Muscle layer of colon (tissue), 2 donors: Measurements from ENCODE around the gene LMF1.

ENCODE experiments used
- H3K27ac ChIP-seq: one replicate; pipeline ENCODE4 v1.7.0; 2013; ENCODE audit warnings: low read depth, mild to moderate bottlenecking, low read length, moderate library complexity
- H3K27me3 ChIP-seq, 2 donors: one replicate each; pipeline ENCODE4 v1.7.0; 2013; ENCODE audit warnings: low read length in 2 of 2, mild to moderate bottlenecking in 2 of 2; ENCODE audit not compliant: insufficient read depth in 2 of 2, control insufficient read depth in 1 of 2
- H3K36me3 ChIP-seq: one replicate; pipeline ENCODE4 v1.7.0; 2013; ENCODE audit warnings: mild to moderate bottlenecking, low read length; ENCODE audit not compliant: insufficient read depth
- H3K4me1 ChIP-seq: one replicate; pipeline ENCODE4 v1.7.0; 2013; ENCODE audit warnings: mild to moderate bottlenecking, low read length; ENCODE audit not compliant: insufficient read depth
- H3K4me3 ChIP-seq, 2 donors: one replicate each; pipeline ENCODE4 v1.7.0; 2013; ENCODE audit warnings: low read length in 2 of 2, low read depth in 1 of 2, mild to moderate bottlenecking in 1 of 2, moderate library complexity in 1 of 2
- H3K9ac ChIP-seq: one replicate; pipeline ENCODE4 v1.7.0; 2013; ENCODE audit warnings: low read length
- H3K9me3 ChIP-seq: one replicate; pipeline ENCODE4 v1.7.0; 2013; ENCODE audit warnings: mild to moderate bottlenecking, low read length
- donor health status: abdominal sarcoma.
- donor health status: Adenocarcinoma of cecum.

The LMF1 gene

GRCh38 chr16:920051-920681, 50.6 kb downstream of the LMF1 start:
- Histone ChIP-seq H3K27ac (no peak overlapping the region), H3K4me3 (no peak overlapping the region), H3K9me3 (no peaks in the 10 kb centered on the region), H3K36me3 (no peaks in the 10 kb centered on the region), H3K27me3 (no peaks in the 10 kb centered on the region), H3K4me1 (peaks cover 14% of the 10 kb centered on the region), H3K9ac (no peak overlapping the region)

GRCh38 chr16:919658-920050, 51.1 kb downstream of the LMF1 start:
- Histone ChIP-seq H3K4me3 (no peak overlapping the region), H3K27ac (no peak overlapping the region), H3K9ac (no peak overlapping the region), H3K36me3 (no peaks in the 10 kb centered on the region), H3K27me3 (no peaks in the 10 kb centered on the region), H3K4me1 (peaks cover 14% of the 10 kb centered on the region), H3K9me3 (no peaks in the 10 kb centered on the region)

GRCh38 chr16:918741-919657, 51.8 kb downstream of the LMF1 start:
- no peaks in the 10 kb centered on the region for H3K9me3 ChIP-seq

DNA sequence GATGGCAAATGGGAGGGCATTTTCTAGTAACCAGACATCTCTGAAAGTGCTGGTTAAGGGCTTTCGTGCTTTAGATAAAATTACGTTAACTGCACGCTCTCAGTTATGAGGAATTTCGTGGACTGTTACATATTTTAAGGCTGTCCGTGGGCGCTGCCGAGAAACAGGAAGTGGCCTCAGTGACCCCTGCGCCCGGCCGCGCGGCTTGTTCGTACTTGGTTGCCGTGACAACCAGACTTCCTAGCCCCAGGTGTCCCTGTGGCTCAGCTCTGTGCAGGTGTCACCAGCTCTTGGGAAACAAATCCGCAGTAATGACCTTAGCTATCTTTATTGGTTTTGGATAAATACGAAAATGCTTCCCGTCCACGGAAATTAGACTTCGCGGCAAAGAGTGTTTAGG, 52.7 kb downstream of the LMF1 start:
- H3K9ac ChIP-seq = no peak overlapping the region
- peaks cover 14% of the 10 kb centered on the region for H3K4me1 ChIP-seq
- H3K36me3 ChIP-seq = no peaks in the 10 kb centered on the region
- no peak overlapping the region for H3K27ac ChIP-seq
- H3K9me3 ChIP-seq = no peaks in the 10 kb centered on the region
- H3K27me3 ChIP-seq = no peaks in the 10 kb centered on the region
- H3K4me3 ChIP-seq = no peak overlapping the region

More at GRCh38 chr16:918741-919657, 51.8 kb downstream of the LMF1 start:
- Histone ChIP-seq H3K9ac (no peak overlapping the region), H3K36me3 (no peaks in the 10 kb centered on the region), H3K4me3 (no peak overlapping the region), H3K27ac (no peak overlapping the region), H3K27me3 (no peaks in the 10 kb centered on the region), H3K4me1 (peaks cover 14% of the 10 kb centered on the region)

- H3K27me3 ChIP-seq = no peaks in the 10 kb centered on the region
- H3K36me3 ChIP-seq = no peaks in the 10 kb centered on the region
- H3K27ac ChIP-seq = no peak overlapping the region
- no peak overlapping the region for H3K4me3 ChIP-seq
- H3K4me1 ChIP-seq = peaks cover 14% of the 10 kb centered on the region
- no peaks in the 10 kb centered on the region for H3K9me3 ChIP-seq
- no peak overlapping the region for H3K9ac ChIP-seq
These were observed 53.2 kb downstream of the LMF1 start for GRCh38 chr16:917591-918061.

- Histone ChIP-seq H3K4me1 (peaks cover 14% of the 10 kb centered on the region), H3K36me3 (no peaks in the 10 kb centered on the region), H3K4me3 (no peak overlapping the region), H3K27ac (no peak overlapping the region), H3K27me3 (no peaks in the 10 kb centered on the region), H3K9me3 (no peaks in the 10 kb centered on the region), H3K9ac (no peak overlapping the region)
These were observed 54.6 kb downstream of the LMF1 start for GRCh38 chr16:916035-916799.

DNA sequence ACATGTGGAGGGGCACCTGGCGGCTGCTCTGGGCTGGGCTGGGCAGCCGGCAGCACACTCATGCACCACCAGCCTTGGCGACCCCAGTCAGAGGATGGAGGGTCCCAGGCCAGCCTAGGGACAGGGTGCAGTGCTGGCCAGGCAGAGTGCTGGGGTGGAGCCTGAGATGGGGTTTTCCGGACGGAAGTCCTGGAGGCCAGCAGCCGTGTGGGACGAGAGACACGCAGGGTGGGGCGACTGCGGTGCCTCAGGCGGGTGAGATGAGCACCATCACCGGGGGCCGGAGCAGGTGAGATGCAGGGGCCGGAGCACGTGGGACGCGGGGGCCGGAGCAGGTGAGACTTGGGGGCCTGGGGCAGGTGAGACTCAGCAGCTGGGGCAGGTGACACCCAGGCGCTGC, 55.2 kb downstream of the LMF1 start:
- Histone ChIP-seq H3K36me3 (no peaks in the 10 kb centered on the region), H3K9ac (no peak overlapping the region), H3K4me3 (no peak overlapping the region), H3K27me3 (no peaks in the 10 kb centered on the region), H3K9me3 (no peaks in the 10 kb centered on the region), H3K4me1 (peaks cover 8% of the 10 kb centered on the region), H3K27ac (no peak overlapping the region)

- Histone ChIP-seq H3K4me3 (no peak overlapping the region), H3K9me3 (no peaks in the 10 kb centered on the region), H3K36me3 (no peaks in the 10 kb centered on the region), H3K4me1 (no peaks in the 10 kb centered on the region), H3K27me3 (no peaks in the 10 kb centered on the region), H3K9ac (no peak overlapping the region), H3K27ac (no peak overlapping the region)
These were observed 56.3 kb downstream of the LMF1 start for GRCh38 chr16:914440-914839.

GRCh38 chr16:913817-914439, 56.9 kb downstream of the LMF1 start:
- Histone ChIP-seq H3K9ac (no peak overlapping the region), H3K36me3 (no peaks in the 10 kb centered on the region), H3K9me3 (no peaks in the 10 kb centered on the region), H3K27me3 (no peaks in the 10 kb centered on the region), H3K4me3 (no peak overlapping the region), H3K27ac (no peak overlapping the region), H3K4me1 (no peaks in the 10 kb centered on the region)

DNA sequence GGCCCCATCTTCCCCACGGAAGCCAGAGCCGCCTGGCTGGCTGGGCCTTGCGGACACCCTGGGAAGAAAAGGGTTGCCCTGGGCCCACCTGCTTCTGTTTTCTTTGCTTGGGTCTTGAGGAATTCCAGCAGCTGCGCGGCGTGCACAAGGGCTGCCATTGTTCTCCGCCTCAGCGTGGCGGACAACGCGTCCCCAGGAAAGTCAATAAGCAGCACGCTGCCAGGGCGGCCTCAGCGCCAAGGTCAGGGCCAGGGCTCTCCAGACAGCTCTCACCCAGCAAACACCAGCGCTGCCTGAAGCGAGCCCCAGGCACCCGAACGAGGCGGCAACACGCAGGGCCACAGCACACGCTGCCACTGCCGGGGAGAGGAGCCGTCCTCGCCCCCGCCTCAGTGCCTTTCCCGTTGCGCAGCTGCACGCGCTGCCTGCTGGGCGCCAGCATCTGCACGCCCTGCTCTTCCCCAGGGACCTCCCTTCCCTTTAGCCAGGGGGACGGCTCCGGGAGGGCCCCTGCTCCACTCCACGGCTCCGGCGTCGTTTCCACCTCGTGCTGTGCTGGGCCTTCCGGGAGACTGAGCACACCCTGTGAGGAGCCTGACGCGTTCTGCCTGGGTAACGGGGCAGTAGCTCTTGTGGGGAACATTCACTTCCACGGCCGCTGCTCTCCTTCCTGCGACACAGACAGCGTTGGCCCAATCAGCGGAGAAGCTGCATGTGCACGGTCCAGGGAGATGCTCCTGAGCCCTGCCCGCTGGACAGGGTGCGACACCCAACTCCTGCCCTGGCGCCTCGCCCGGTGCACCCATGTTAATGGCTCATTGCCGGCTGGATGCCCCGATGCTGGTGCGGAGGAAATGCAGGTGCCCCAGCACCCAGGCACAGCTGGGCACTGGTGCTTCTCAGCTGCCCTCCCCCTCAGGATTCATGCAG, 57.8 kb downstream of the LMF1 start:
- Histone ChIP-seq H3K4me3 (no peak overlapping the region), H3K9ac (no peak overlapping the region), H3K9me3 (no peaks in the 10 kb centered on the region), H3K4me1 (no peaks in the 10 kb centered on the region), H3K27ac (no peak overlapping the region), H3K27me3 (no peaks in the 10 kb centered on the region), H3K36me3 (no peaks in the 10 kb centered on the region)
